HG03342 (cell line): Measurements from ENCODE around the gene TRAF6.

Experiments
- ATAC-seq: cut with Tn5 transposase; IDR thresholded peaks from one replicate; pipeline ENCODE4 v1.9.1; 2021; ENCODE audit warnings: mild to moderate bottlenecking, moderate library complexity; ENCODE audit not compliant: unreplicated experiment

Gene TRAF6

DNA sequence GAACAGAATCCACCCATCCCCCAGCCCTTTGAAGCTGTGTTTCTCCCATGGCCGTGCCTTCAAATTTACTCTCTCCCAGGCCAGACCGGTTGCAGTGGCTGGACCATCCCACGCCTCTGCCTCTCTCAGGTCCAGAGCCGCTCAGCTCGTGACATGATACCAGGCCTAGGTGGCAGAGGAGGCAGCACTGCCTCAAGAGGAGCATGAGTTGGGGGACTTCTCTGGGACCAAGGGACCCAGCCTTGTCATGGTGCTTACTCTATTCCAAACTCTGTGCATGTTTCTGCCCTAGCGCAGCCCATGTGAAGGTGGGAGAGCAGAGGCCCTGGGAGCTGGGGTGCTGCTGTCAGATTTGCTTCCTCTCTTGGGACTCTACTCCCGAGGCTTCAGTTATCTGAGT is 51.0 kb downstream of the TRAF6 start:
- ATAC-seq, result no peak

DNA sequence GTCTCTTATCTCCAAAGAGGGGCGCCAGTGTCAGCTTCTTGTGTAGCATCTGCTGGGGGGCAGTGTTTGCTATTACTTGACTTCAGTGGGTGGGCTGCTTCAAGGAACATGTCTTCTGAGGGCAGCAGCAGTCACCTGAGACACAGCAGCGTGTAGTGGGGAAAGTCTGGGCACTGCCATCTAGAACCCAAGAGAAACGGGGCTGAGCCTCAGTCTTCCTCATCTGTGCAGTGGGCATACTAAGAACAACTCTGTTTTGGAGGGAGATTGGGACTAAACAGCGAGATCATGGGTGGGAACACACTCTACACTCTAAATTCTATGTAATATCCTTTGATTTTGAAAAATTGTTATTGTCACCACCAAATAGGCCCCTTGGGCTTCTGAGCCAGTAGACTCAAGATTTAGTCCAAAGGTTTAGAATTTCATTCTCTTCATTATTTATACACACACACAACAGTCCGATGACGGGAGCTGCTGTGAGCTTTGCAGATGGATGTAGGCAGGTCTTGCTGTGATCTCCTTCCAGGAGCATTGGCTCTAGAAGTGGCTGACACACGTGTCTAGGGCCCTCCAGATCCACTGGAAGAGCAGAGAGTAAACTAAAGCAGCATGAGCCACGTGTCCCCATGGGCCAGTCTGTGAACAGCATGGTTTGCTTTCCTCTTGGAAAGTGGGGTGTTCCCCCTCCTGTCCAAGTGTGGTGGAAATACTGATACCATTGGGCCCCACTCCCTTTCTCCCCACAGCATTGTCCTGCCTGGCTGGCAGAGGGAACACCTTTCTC is 51.8 kb downstream of the TRAF6 start:
- ATAC-seq, result no peak

GRCh38 chr11:36456156-36456555 is 53.9 kb downstream of the TRAF6 start:
- ATAC-seq, result no peak

DNA sequence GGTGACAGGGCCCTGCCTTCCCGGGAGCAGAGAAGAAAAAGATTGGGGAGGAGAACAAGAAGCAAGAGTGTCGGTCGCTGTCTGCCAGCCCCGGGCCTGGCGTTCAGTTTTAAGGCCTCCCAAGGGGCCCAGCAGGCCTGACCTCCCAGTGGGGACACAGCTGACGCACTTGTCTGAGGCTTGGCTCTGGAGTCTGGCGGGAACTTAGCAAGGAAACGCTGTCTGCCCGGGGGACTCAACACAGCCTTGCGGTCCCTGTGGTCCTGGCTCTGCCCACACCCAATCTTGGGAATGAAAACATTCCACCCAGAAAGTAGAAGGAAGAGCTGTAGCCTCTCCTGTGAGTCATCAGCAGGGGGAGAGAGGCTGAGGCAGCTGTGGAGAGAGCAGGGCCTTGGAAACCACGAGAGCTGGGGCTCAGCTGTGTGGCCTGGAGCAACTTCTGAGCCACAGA is 54.4 kb downstream of the TRAF6 start:
- no peak for ATAC-seq

DNA sequence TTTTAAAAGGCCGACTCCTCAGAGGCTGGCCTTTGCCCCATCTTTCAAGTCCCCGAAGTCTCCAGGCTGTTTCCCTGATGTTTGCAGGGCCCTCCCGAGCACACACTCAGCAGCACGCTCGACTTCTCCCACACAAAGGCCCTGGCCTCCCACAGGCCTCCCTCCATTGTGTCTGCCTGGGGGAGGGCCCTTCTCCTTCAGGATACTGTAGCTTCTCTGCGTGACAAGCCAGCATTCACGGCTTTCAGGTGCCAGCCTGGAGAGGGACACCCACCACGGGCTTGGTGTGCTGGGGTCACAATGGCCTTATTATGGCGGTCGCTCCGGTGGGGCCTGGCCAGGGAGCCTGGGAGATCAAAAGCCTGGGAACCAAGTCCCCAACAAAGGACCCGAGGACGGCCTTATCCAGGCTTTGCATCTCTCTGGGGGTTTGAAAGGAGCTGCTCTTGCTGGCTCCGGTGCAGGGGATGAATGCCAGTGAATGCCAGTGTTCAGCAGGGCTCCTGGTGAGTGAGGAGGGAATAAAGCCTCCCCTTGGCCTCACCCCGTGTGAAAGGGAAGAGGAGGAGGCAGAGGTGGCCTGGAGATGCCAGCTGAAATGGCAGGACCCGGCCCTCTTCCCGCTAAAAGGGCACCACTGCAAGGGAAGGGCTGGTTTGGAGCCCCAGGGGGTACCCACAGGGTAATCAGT is 55.0 kb downstream of the TRAF6 start:
- ATAC-seq, result no peak

DNA sequence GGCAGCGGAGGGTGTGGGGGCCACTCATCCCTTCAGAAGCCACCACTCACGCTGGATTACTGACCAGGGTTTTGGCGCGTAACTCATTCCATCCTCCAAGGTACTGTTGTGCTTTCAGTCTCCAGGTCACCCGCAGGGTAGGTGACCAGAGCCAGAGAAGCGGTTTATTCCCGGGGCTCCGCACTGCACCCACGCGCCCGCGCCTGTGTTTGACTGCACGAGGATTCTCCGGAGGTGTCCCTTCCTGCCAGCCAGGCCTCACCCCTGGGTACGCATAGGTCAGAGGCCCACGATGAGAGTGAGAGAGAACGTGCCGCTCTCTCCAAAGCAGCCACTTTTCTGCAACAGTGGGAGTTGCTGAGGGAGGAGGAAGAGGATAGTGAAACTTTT is 55.5 kb downstream of the TRAF6 start:
- ATAC-seq, result no peak

DNA sequence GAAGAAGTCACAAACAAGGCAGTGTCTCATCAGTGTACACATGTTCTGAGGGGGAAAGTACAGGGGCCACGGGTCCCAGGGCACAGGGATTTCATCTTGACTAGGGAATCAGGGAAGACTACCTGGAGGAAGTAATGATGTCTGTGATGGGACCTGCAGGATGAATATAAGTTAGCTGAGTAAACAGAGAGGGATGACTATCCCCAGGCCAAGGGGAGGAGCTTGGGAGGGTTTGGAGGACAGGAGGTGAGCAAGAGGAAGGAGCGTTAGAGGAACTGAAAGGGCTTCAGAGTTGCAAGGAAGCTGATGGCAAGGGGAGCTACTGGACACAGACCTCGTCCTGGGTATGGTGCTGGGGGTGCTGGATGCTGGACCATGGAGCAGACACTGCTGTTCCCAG is 56.4 kb downstream of the TRAF6 start:
- ATAC-seq, result no peak

- ATAC-seq, result no peak
These were observed 57.1 kb downstream of the TRAF6 start for GRCh38 chr11:36452961-36453360.

- no peak for ATAC-seq
These were observed 57.7 kb downstream of the TRAF6 start for GRCh38 chr11:36452236-36452940.

GRCh38 chr11:36451681-36452080 is 58.4 kb downstream of the TRAF6 start:
- no peak for ATAC-seq

DNA sequence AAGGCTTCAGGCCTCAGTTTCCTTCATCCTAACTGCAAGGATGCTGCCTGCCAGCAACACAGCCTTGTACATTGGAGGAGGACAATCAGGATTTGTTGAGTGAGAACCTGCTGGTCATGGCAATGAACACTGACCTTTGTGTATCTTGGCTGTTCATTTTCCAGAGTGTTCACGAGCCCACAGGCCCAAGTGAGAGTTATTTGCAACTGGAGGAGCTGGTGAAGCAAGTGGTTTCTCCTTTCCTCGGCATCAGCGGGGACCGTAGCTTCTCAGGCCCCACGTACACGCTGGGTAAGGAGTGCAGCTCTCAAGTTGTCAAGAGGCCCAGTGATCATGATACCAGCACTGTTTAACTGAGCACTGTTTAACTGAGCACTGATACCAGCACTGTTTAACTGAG is 59.0 kb downstream of the TRAF6 start:
- ATAC-seq, result no peak

DNA sequence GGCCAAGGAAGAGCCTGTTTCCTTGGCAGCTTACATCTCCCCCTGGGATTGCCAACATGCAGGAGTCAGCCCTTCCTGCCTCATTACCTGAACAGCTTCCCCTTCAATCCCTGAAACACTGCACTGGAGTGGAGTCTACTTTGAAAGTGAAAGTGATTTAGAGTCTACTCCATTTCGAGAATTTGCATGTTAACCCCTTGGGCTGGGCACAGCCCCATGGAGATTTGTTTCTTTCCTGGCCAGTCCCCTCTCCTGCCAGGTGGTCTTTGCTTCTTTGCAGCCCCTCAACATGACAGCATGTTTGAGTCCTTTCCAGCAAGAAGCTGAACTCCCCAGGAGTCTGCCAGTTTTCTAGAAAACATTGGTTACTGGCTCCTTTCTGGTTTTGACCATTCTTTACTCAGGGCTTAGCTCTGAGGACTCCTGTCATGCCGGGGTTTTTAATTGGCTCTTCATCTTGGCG is 59.9 kb downstream of the TRAF6 start:
- ATAC-seq, result peak; percentile 88

GRCh38 chr11:36449561-36450096 is 60.4 kb downstream of the TRAF6 start:
- no peak for ATAC-seq

DNA sequence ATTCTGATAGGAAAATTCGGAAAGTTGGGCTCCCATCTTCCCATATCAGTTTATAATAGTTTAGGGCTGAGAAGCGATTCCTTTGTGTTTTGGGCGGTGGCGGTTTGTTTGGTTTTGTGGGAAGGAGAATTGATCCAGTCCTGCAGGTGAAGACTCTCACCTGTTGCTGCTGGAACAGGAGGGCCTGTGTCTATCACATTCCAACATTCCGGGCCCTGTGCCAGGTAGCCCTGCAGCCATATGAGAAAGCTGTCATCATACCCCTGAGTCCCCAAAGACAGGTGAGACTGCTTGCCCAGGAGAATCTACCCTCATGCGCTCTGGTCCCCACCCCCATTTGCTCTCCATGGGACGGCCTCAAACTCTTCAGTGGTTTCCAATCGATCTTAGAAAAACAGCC is 62.1 kb downstream of the TRAF6 start:
- no peak for ATAC-seq

DNA sequence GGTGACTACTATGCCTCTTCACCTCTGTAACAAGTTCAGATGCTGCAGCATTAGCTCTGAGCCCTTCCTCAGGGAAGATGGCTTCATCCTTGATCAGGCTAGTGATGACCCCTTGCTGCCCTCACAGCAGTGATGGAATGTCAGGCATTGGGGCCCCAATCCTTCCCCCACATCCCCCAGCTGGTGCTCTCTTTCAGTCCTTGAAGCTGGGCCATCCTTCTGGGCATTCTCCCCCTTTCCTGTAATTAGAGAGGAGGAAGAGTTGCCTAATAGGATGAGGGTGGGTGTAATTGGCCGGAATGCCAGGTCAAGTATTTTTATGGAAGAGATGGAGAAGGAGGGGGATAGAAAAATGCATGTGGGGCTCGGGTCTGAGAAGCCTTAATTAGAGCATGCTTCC is 62.6 kb downstream of the TRAF6 start:
- ATAC-seq, result no peak

- ATAC-seq, result no peak
These were observed 63.9 kb downstream of the TRAF6 start for GRCh38 chr11:36446135-36446534.

- ATAC-seq, result no peak
These were observed 66.4 kb downstream of the TRAF6 start for GRCh38 chr11:36443661-36444060.

DNA sequence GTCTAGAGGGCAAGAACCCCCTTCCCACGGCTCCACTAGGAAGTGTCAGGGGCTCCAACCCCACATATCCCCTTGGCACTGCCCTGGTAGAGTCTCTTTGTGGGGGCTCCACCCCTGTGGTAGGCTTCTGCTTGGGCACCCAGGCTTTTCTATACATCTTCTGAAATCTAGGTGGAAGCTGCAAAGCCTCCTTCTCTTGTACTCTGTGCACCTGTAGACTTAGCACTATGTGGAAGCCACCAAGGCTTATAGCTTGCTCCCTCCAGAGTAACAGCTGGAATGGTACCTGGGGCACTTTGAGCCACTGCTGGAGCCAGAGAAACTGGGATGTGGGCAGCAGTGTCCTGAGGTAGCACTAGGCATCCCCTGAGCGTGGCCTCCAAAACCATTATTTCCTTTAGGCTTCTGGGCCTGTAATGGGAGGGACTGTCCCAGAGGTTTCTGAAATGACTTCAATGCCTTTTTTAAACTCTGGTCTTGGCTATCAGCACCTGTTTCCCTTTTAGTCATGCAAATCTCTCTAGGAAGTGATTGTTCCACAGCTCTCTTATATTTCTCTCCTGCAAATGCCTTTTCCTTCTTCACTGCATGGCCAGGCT is 68.4 kb downstream of the TRAF6 start:
- ATAC-seq, result peak; percentile 89

- ATAC-seq, result no peak
These were observed 71.9 kb downstream of the TRAF6 start for GRCh38 chr11:36438126-36438525.

DNA sequence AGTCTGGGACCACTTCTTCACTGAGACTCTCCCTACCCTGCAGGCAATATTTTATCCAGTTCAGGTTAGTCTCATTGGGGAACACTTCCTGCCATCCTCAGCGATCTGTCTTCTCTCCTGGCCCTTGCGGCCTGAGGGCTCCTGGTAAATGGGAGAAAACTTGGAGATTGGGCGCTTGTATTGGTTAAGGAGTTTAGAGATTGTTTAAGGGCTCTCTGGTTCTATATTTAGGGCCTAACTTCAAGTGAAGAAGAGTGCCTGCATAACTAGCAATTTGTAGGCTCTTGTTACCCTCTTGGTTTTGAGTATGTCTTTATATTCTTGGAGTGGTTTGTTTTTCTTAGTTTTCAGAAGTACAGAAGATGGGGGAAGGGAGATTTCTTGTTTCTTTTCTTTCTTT is 72.7 kb downstream of the TRAF6 start:
- no peak for ATAC-seq
